GM23248 (cell line): ENCODE measurements around the gene ACTN2. TPM values are rescaled to one million over a fixed set of nuclear protein-coding genes. Genes with fewer than 3 reads are reported as not detected.

Source experiments
- DNase-seq: peaks from one replicate; pipeline ENCODE4 v3.0.0-alpha.2; 2015
- H2AFZ ChIP-seq: fragments of 200-600 bp; sonication (generic); 2 replicates; pipeline ENCODE4 v1.6.1; 2016; ENCODE audit warnings: antibody characterized with exemption
- H3F3A ChIP-seq: fragments of 200-600 bp; sonication (generic); 2 replicates; pipeline ENCODE4 v1.6.1; 2016; ENCODE audit warnings: mild to moderate bottlenecking, antibody characterized with exemption, mixed run types; ENCODE audit not compliant: insufficient read depth
- H3K27ac ChIP-seq: fragments of 200-600 bp; sonication (generic); 2 replicates; pipeline ENCODE4 v1.5.1; 2016; ENCODE audit warnings: mild to moderate bottlenecking
- H3K27me3 ChIP-seq: fragments of 200-600 bp; sonication (generic); replicated peaks from 2 replicates; pipeline ENCODE4 v1.6.1; 2016; ENCODE audit warnings: mild to moderate bottlenecking; ENCODE audit not compliant: insufficient read depth
- H3K36me3 ChIP-seq: fragments of 200-600 bp; sonication (generic); 2 replicates; pipeline ENCODE4 v1.6.1; 2016; ENCODE audit warnings: low read depth, mild to moderate bottlenecking
- H3K4me1 ChIP-seq: fragments of 200-600 bp; sonication (generic); 2 replicates; pipeline ENCODE4 v1.6.1; 2016; ENCODE audit warnings: mild to moderate bottlenecking; ENCODE audit not compliant: insufficient read depth
- H3K4me2 ChIP-seq: fragments of 200-600 bp; sonication (generic); one replicate; pipeline ENCODE4 v1.6.1; 2016; ENCODE audit warnings: mild to moderate bottlenecking; ENCODE audit not compliant: unreplicated experiment
- H3K4me3 ChIP-seq: fragments of 200-600 bp; sonication (generic); 2 replicates; pipeline ENCODE4 v1.5.1; 2016; ENCODE audit warnings: mild to moderate bottlenecking
- H3K79me2 ChIP-seq: fragments of 200-600 bp; sonication (generic); 2 replicates; pipeline ENCODE4 v1.6.1; 2016; ENCODE audit warnings: mild to moderate bottlenecking; ENCODE audit not compliant: insufficient read depth
- H3K9ac ChIP-seq: fragments of 200-600 bp; sonication (generic); 2 replicates; pipeline ENCODE4 v1.6.1; 2016; ENCODE audit warnings: mild to moderate bottlenecking
- H3K9me2 ChIP-seq: fragments of 200-600 bp; sonication (generic); 2 replicates; pipeline ENCODE4 v1.6.1; 2016; ENCODE audit warnings: mixed run types, mild to moderate bottlenecking, moderate library complexity; ENCODE audit not compliant: insufficient read depth
- H3K9me3 ChIP-seq: fragments of 200-600 bp; sonication (generic); one replicate; pipeline ENCODE4 v1.6.1; 2017; ENCODE audit warnings: low read depth
- H4K20me1 ChIP-seq: fragments of 200-600 bp; sonication (generic); 2 replicates; pipeline ENCODE4 v1.6.0; 2016; ENCODE audit not compliant: insufficient read depth
- EZH2 ChIP-seq: fragments of 200-600 bp; sonication (generic); IDR thresholded peaks from 2 replicates; pipeline ENCODE4 v1.6.1; 2018; ENCODE audit warnings: antibody characterized with exemption, mild to moderate bottlenecking; ENCODE audit not compliant: insufficient read depth, poor library complexity, severe bottlenecking
- EZH2phosphoT487 ChIP-seq: fragments of 200-600 bp; sonication (generic); IDR thresholded peaks from 2 replicates; pipeline ENCODE4 v1.6.1; 2018; ENCODE audit warnings: antibody characterized with exemption, moderate library complexity, mild to moderate bottlenecking, low read depth; ENCODE audit not compliant: insufficient read depth
- WGBS, 2 experiments: methylation state at CpG; one replicate each; pipeline ENCODE4 v1.1.6; 2015 to 2017; ENCODE audit warnings: low lambda C conversion rate in 2 of 2, low coverage in 1 of 2; ENCODE audit errors: missing lambda C conversion rate in 2 of 2; 5-methylcytosine and 5-hydroxymethylcytosine counted together
- in situ Hi-C: fragments of 300-500 bp; cut with MboI; formaldehyde crosslinking; loops from 2 replicates; pipeline ENCODE4 v1.15.0; 2020
- polyA plus RNA-seq: library from polyadenylated mRNA; unstranded; fragments of >200 nt; fragmentation: Nextera tagmentation; extraction: Ambion mirVana; gene quantifications from 2 replicates; pipeline ENCODE4 v1.2.1, GENCODE V29; 2016
- total RNA-seq: library from RNA; depleted of rRNA; stranded (reverse); fragments of >200 nt; shearing (Covaris generic); gene quantifications from 2 replicates; pipeline ENCODE4 v1.2.3, GENCODE V29; 2014; rRNA removed

Gene ACTN2
- total and polyA plus RNA-seq, 2 experiments from 2014 or later, result not detected

DNA sequence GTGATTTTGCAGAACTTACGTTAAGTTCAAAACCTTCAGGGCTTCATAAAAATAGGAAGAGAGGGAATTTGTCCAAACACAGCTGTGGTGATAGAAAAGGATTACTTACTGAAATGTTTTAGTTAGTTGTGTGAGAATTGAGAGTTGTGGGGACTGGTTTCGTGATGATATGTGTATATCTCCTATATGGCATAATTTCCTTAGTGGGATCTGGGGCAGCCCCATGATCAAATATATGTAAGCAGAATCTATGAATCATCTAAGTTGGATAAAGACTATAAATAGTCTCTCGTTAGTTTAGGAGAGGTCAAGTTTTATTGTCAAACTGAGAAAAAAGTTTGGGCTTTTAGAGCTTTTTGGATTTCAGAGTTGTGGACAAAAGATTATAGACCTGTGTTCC lies 123.7 kb downstream of the ACTN2 start:
- Histone ChIP-seq H3K4me1 (no peaks in the 10 kb centered on the region), H3K27me3 (no peaks in the 10 kb centered on the region), H3K4me2 (no peak overlapping the region), H3K9me2 (no peaks in the 10 kb centered on the region), H3K4me3 (no peak overlapping the region), H3K27ac (no peak overlapping the region), H3K36me3 (peaks cover 26% of the 10 kb centered on the region), H2AFZ (no peak overlapping the region), H4K20me1 (no peaks in the 10 kb centered on the region), H3K9me3 (no peaks in the 10 kb centered on the region), H3F3A (no peaks in the 10 kb centered on the region), H3K79me2 (peaks cover 48% of the 10 kb centered on the region), H3K9ac (no peak overlapping the region)
- DNase-seq, result no peak
- WGBS, 2 experiments, result 97 to 100% methylated on average over 3 of the region's 3 CpGs
- TF ChIP-seq EZH2phosphoT487 (no peak), EZH2 (no peak)
- in situ Hi-C loops, result no loop called here

DNA sequence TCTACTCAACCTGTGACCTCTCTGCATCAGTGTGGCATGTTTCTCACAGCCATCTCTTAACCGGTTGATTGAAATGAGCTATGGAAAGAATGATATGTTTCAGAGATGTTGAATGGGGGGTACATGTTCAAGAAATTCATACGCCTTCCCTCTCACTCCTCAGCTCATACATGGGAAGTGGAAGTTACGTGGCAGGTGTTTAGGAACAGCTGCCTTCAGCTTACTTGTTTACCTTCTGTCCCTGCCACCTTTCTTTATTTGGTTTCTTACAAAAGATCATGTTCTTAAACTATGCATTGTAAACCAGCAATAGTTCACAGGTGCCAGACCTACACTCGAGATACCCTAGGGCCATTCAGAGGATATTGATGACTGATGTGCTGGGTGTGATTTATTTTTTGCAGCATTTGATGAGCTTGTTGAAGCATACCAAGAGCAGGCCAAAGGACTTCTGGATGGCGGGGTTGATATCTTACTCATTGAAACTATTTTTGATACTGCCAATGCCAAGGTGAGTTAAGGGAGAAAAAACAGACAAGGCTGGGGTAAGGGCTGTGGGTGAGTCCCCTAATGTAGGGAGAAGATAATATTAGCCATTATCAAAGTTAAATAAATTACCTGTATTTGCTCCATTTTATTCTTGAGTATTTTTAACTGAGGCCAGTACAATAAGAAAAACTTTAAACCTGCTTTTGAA lies 126.2 kb downstream of the ACTN2 start:
- no peak for TF ChIP-seq EZH2
- no peak for TF ChIP-seq EZH2phosphoT487
- no peak overlapping the region for H3K4me3 ChIP-seq

More for the DNA sequence above, 126.2 kb downstream of the ACTN2 start:
- Histone ChIP-seq H3F3A (no peaks in the 10 kb centered on the region), H2AFZ (no peak overlapping the region), H3K9ac (no peak overlapping the region), H3K9me2 (no peaks in the 10 kb centered on the region), H3K79me2 (peaks cover 24% of the 10 kb centered on the region), H3K36me3 (peaks cover 37% of the 10 kb centered on the region), H3K9me3 (no peaks in the 10 kb centered on the region), H3K4me2 (no peak overlapping the region), H3K27me3 (no peaks in the 10 kb centered on the region), H4K20me1 (no peaks in the 10 kb centered on the region), H3K4me1 (no peaks in the 10 kb centered on the region), H3K27ac (no peak overlapping the region)
- 89 to 93% methylated on average over 5 of the region's 5 CpGs for WGBS, 2 experiments
- in situ Hi-C loops, result no loop called here
- DNase-seq, result no peak

Other genes starting within 250 kb of the ACTN2 start
- 62.1 and 68.6 TPM in 2 replicates for gene LGALS8, start 162.5 kb upstream of the ACTN2 start, total RNA-seq
- 43.3 and 46.2 TPM in 2 replicates for gene LGALS8, start 162.5 kb upstream of the ACTN2 start, polyA plus RNA-seq
- gene HEATR1, start 82.0 kb upstream of the ACTN2 start, total RNA-seq, result 24.0 and 29.2 TPM in 2 replicates
- gene HEATR1, start 82.0 kb upstream of the ACTN2 start, polyA plus RNA-seq, result 14.2 and 15.7 TPM in 2 replicates
- gene MTR, start 108.8 kb downstream of the ACTN2 start, total RNA-seq, result 20.0 and 25.9 TPM in 2 replicates
- 15.9 and 17.2 TPM in 2 replicates for gene MTR, start 108.8 kb downstream of the ACTN2 start, polyA plus RNA-seq